ENCODE data around the gene LETM1.

DNA sequence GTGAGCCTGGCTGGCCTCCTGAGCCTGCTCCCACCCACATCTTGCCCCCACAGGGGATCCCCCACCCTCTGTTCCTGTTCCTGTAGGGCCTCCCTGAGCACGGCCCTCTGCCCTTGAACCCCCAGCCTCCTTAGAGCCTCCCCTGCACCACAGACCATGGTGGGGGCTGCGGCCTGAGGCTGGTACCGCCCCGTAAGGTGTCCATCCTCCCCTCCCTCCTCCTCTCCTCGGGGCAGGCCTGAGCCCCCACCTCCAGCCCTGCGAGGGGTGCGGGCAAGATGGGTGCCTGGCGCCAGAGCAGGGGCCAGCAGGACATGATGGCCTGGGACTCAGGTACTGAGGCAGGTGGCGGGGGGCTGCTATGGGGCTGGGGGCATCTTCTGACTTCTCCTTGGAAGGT, 91.3 kb downstream of the LETM1 start:
- TF ChIP-seq TAF1 (IDR thresholded peaks at IDR 0.05; ENCODE audit: borderline replicate concordance, insufficient read depth, low read length) (no peak), POLR2AphosphoS5 (IDR thresholded peaks at IDR 0.05; ENCODE audit: low read depth, low read length) (no peak), REST (IDR thresholded peaks at IDR 0.05; ENCODE audit: insufficient read depth in 1 of 2, low read depth in 2 of 2, low read length in 2 of 2) (no peak), SIN3A (IDR thresholded peaks at IDR 0.05; ENCODE audit: borderline replicate concordance, insufficient read depth, low read length) (no peak), FOXP2 (optimal IDR thresholded peaks at IDR 0.05; ENCODE audit: borderline replicate concordance, extremely low read depth, extremely low read length, insufficient read depth) (no peak)

Data from PFSK-1 (cell line).